ENCODE results near the gene SPATA24. TPM values are rescaled to one million over a fixed set of nuclear protein-coding genes. Genes with fewer than 3 reads are reported as not detected.
"Not testable (repeated sequence)": the region's sequence is repeated elsewhere in the genome, so short reads cannot be mapped to it uniquely, and the experiment has no call there.

Gene SPATA24
- total RNA-seq, 2 donors from 2014 or later: 2.9 to 3.9 TPM

- H3K27ac ChIP-seq: peak overlapping the region; percentile 83
- peaks cover 19% of the 10 kb centered on the region for H3K4me1 ChIP-seq
- intact Hi-C loops (cut with DNase I): loop anchor here (5.0 to 10.0 kb wide), 2 partner anchors 49 to 96 kb away; partner anchors contain the start of genes MATR3 and PAIP2
- peak overlapping the region; percentile 61 to 69 for H3K9ac ChIP-seq (ENCODE audit: low read depth in 2 of 2, low read length in 2 of 2)
- no peak for TF ChIP-seq CTCF (IDR thresholded peaks at IDR 0.05)
- H3K36me3 ChIP-seq: no peaks in the 10 kb centered on the region
- H3K27me3 ChIP-seq: peaks cover 6% of the 10 kb centered on the region
- H3K4me3 ChIP-seq: peak overlapping the region; percentile 53
- no peaks in the 10 kb centered on the region for H3K9me3 ChIP-seq
- no peak for DNase-seq
Measured at GRCh38 chr5:139390639-139391569, 13.0 kb downstream of the SPATA24 start.

GRCh38 chr5:139389701-139390638 is 13.9 kb downstream of the SPATA24 start, which contains the start of gene MZB1:
MZB1 (minus strand) TSS chr5:139389913; CDS start chr5:139389856, 57 bp downstream.
- Histone ChIP-seq H3K9ac (ENCODE audit: low read depth in 2 of 2, low read length in 2 of 2) (peak within 1 kb of the TSS; percentile 62 to 69), H3K9me3 (no peaks in the 10 kb centered on the region), H3K36me3 (no peaks in the 10 kb centered on the region), H3K27me3 (peaks cover 6% of the 10 kb centered on the region), H3K4me3 (peak within 1 kb of the TSS; percentile 43), H3K27ac (peak within 1 kb of the TSS; percentile 83), H3K4me1 (peaks cover 19% of the 10 kb centered on the region)
- no peak for TF ChIP-seq CTCF (IDR thresholded peaks at IDR 0.05)
- no peak for DNase-seq
- intact Hi-C loops (cut with DNase I): loop anchor here (5.0 to 10.0 kb wide), 2 partner anchors 48 to 95 kb away; partner anchors contain the start of genes MATR3 and PAIP2

GRCh38 chr5:139388198-139388821 is 15.6 kb downstream of the SPATA24 start:
- H3K36me3 ChIP-seq: no peaks in the 10 kb centered on the region
- H3K9me3 ChIP-seq: no peaks in the 10 kb centered on the region
- TF ChIP-seq CTCF (IDR thresholded peaks at IDR 0.05): no peak
- H3K9ac ChIP-seq (ENCODE audit: low read depth in 2 of 2, low read length in 2 of 2): peak overlapping the region; percentile 62 to 84
- intact Hi-C loops (cut with DNase I): no loop called here
- DNase-seq: peak; percentile 89
- H3K27me3 ChIP-seq: no peaks in the 10 kb centered on the region
- peak overlapping the region; percentile 65 for H3K27ac ChIP-seq
- H3K4me1 ChIP-seq: peaks cover 28% of the 10 kb centered on the region
- peak overlapping the region; percentile 43 for H3K4me3 ChIP-seq

GRCh38 chr5:139387611-139388197 is 16.2 kb downstream of the SPATA24 start:
- H3K9me3 ChIP-seq: no peaks in the 10 kb centered on the region
- TF ChIP-seq CTCF (IDR thresholded peaks at IDR 0.05): no peak
- H3K27me3 ChIP-seq: no peaks in the 10 kb centered on the region
- H3K9ac ChIP-seq (ENCODE audit: low read depth in 2 of 2, low read length in 2 of 2): peak overlapping the region; percentile 64 to 84
- H3K36me3 ChIP-seq: no peaks in the 10 kb centered on the region
- DNase-seq: no peak
- H3K4me3 ChIP-seq: peak overlapping the region; percentile 43
- H3K4me1 ChIP-seq: peaks cover 28% of the 10 kb centered on the region
- peak overlapping the region; percentile 65 for H3K27ac ChIP-seq
- intact Hi-C loops (cut with DNase I): no loop called here

- H3K4me3 ChIP-seq; H3K27ac ChIP-seq; H3K27me3 ChIP-seq; intact Hi-C loops (cut with DNase I); H3K36me3 ChIP-seq; H3K9me3 ChIP-seq; DNase-seq; H3K9ac ChIP-seq (ENCODE audit: low read depth in 2 of 2, low read length in 2 of 2): not testable (repeated sequence)
- peaks cover 28% of the 10 kb centered on the region for H3K4me1 ChIP-seq
Measured at GRCh38 chr5:139386956-139387355, 16.9 kb downstream of the SPATA24 start.

Measured in colonic mucosa (tissue), 4 donors.